HG03432 (cell line): ENCODE data around the gene CUBN.

Experiments used
- ATAC-seq: cut with Tn5 transposase; IDR thresholded peaks from one replicate; pipeline ENCODE4 v1.9.1; 2021; ENCODE audit warnings: mild to moderate bottlenecking, moderate library complexity; ENCODE audit not compliant: unreplicated experiment

The CUBN gene

DNA sequence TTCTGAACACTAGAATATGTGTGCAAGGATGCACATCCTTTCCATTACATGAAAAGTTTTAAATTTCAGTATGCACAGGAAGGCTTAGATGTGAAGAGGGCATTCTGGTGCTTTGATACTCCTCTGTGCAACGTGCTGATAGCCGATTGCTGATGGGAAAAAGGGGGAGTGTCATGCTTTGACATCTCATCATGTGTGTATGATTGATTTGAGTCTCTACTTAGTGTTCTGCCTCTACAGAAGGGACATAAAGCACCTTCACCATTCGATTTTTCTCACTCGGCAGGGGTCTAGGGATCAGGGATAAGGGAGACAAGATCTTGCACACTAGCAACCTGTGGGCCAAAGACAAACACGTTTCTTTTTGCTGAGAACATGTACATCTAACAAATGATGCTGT lies 197.7 kb downstream of the CUBN start:
- no peak for ATAC-seq

DNA sequence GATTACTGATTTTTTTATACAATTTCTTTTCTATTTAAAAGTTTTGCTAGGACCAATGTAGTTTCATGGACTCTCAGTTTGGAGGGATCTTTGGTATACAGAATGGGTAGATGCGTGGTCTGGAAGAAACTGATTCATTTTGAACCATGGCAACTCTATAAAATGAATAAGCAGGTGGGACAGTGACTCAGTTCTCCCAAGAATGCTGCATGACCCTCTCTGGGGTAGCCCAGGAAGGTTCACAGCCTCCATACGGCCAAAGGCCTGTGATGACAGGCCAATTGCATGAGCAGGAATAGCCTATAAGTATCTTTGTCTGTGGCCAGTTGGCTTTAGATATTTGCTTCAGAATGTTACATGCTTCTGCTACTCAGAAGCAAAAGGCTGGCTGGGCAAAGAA lies 199.1 kb downstream of the CUBN start:
- no peak for ATAC-seq

DNA sequence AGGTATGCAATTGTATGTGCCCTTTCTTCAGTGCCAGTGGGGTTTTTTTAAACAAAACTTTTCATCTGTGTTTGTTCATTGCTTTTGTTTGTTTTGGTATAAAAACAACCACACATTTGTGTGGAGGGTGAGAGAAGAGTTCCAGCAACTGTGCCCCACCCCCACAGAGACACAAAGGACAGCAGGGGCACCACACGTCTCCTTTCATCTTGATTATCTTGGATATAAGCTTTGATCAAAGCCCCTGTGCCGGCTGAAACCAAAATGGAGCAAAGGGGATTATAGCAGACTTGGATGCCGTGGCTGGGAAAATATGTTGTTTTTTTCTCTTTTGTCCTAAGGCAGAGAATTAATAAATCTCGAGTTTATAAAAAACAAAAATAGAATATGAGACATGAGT lies 200.5 kb downstream of the CUBN start:
- ATAC-seq, result no peak

DNA sequence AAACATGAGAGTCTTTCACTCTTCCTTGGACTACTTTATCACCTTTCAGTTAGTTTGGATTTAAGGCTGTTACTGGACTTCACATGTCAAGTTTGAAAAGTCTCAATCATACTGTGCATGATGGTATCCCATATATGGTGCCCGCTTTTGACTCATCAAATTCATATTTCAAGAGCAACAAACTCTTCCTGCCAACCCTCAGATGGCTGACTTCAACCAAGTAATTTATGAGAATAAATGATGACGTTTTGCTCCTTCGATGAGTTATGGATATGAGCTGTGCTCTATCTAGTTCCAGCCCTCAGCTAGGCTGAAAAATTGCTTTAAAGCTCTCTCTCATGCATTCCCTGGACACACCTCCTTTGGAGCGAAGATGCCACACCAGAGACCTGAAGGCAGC lies 202.1 kb downstream of the CUBN start:
- ATAC-seq, result no peak

DNA sequence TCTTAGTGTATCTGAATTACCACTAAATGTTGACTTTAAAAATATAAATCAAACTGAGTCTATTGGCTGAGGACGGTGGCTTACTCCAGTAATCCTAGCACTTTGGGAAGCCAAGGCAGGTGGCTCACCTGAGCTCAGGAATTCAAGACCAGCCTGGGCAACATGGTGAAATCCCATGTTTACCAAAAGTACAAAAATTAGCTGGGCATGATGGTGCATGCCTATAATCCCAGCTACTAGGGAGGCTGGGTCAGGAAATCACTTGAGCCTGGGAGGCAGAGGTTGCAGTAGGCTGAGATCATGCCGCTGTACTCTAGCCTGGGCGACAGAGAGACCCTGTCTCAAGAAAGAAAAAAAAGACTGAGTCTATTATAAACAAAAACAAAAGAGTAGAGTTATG lies 205.9 kb downstream of the CUBN start:
- no peak for ATAC-seq

DNA sequence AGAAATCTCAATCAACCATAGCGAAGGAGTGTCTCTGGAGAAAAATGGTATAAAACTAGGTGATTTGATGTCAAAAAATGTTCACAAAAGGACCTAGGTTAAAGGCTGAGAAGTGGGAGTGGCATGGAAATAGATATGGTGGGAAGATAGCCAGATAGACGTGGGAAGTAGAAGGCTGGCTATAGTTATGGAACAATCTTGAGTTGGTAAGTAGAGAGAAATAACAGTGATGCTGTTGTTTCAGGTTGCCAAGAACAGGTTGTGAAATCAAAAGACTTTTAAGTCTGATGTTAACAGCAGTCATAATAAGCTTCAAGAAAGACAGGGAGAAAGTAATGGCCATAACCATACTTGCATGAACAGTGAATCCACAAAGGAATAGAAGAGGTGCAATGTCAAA lies 206.3 kb downstream of the CUBN start:
- no peak for ATAC-seq

DNA sequence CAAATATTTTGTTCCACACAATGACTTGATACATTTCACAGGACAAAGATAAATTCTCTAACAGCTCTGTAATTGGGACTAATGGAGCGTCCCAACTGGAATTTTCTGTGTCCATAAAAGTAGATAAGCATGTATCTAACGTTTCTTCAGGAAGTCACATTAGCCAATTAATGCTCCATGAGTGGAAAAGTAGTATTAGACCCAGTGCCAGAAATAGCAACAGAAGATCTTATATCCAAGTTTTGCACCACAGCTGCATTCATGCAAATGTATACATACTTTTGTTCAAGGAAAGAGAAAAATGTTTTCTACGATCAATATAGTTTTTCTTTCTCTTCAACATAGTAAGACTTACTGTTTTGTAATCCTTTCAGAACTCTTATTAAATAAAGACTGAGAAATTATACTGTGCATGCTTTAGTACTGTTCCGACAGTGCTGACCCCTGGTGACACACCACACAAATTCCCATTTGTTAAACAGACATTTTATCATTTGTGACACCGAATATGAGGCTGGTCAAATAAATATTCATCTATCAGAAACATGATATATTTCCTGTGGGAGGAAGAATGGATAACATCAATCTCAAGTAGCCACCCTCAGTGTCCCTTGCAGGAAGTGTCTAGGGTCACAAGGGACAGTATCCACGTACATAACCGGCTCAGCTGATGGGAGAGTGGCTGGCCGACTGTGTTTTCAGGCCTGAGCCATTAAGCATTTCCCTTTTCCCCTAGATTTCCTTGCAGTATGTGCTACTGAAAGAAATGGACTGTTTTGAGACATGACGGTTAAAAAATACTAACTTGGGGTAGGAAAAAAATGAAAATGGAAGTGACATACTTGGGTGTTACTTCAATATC lies 210.3 kb downstream of the CUBN start:
- no peak for ATAC-seq

DNA sequence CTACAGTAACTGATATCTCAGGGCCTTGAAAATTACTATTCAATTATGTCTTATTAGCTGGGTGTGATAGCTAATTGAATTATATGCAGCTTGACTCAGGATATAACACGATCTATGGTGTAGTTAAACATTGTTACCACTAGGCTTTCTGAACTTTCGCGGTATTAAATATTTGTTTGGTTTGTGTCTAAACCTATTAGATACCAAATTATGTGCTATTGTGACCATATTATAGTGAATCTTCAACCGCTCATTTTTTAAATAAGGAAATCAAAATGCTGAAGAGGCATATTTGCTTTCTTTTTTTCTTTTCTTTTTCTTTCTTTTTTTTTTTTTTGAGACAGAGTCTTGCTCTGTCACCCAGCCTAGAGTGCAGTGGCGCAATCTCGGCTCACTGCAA lies 213.1 kb downstream of the CUBN start:
- no peak for ATAC-seq

DNA sequence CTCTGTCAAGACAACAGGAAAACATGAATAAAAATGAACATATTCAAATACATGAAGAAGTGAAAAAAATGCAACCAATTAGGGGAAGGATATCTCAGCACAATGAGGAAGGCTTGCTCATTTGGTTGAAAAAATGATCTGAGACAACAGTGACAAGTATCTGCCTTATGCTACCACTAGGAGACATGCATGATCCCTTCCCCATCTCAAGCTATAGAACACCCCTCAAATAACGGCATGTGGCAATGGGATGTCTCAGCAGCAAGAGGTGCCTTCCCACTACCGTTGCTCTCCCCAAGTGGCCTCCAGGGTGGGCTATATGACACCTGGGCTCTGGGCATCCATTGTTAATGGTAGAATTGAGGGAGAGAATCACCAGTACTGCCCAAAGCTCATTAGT lies 214.3 kb downstream of the CUBN start:
- no peak for ATAC-seq

DNA sequence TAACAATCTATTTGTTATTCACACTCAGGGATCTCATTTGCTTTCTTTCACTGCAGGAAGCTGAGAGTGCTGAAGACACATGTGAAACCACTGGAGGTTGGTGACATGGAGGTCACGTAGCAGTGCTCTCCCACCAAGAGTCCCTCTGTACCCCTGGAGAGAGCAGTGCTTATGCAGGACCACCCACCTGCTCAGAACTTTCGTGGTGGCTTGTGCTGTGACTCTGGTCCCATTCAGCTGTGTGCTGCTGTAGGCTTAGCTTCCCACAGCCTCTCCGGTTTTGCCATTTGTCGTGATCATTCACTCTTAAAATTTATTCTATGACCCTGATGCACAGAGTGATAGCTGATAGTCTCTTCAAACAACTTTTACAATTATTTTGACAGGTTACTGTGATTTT lies 216.3 kb downstream of the CUBN start:
- no peak for ATAC-seq

DNA sequence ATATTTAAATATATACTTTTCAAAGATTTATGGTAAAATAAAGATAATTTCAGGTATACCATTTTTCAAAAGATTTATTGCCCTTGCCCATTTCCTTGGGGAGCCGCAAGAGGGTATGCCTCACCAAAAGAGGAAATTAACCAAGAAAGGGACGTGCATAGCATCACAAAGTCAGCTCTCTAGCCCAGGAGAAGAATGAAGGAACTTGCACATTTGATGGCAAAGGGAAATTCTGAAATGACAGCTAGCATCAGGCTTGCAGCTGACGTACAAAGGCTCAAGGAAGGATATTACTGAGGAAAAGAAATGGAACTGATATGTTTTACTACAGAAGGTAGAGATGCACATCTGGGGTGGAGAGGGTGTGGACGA lies 218.8 kb downstream of the CUBN start:
- no peak for ATAC-seq

DNA sequence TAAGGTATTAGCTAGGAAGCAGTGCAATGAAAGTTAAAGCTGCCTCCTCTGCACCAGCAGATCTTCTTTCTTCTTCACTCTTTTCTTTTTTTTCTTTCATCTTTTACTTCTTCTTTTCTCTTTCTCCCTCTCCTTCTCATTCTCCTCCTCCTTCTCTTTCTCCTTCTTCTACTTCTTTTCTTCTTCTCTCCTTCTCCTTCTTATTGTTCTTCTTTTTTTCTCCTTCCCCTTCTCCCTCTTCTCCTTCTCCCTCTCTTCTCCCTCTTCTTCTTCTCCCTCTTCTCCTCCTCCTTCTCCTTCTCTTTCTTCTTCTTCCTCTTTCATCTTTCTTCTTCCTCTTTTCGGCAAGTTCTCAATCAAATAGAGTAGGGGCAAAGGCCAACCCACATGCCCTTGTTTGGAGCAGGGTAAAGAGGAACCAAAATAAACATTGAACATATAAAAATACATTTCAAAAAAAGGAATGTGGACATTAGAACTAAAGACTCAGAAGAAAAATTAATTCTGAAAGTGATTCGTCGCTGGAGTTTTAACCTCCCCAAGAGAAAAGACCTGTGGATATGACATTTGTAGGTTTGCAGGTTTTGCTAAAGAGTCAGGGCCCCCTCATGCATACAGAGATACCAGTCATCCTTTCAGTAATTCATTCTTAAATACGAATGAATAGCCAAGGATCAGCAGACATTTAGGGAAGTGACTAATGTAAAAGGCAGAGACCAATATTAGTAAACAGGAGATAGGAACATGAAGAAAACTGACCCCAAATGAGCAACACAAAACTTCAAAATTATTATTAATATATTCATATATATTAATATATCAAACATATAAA lies 219.4 kb downstream of the CUBN start:
- ATAC-seq, result no peak

DNA sequence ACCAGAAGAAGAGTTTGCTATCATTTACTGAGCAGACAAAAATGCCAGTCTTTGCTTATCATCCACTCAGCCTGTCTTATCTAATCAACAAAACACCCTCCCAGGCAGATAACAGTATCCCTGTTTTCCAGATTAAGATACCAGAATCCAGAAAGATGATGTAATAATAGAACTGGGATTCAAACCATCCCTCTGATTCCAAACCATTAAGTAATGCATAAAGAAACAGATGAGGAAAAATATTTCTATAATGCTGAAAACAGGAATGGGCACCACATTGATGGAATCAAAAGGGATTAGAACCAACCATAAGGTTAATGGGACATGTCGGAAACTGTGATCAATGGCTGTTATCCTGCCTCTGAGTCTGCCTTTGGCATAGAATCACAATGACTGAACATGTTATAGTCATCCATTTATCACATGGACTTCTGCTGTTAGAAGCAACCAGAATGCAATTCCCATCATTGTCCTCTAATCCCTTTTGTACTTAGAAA lies 220.3 kb downstream of the CUBN start:
- ATAC-seq, result no peak

DNA sequence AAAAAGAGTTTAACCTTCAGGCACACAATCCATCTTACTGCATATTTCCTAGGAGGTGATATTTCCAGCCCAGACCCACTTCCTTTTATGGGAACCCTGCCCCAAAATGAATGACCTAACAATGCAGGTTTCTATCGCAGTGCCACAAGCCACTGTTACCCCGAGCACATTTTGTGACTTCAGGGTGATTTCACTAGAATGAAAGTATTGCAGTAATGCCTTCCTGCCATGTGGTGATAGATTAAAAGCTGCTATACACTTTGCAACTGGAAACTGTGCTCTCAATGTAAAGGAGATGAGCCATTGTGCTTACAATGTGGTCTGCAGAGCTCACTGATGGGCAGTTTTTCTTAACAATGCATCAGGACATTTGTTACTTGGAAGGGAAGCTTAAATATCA lies 221.9 kb downstream of the CUBN start:
- no peak for ATAC-seq

DNA sequence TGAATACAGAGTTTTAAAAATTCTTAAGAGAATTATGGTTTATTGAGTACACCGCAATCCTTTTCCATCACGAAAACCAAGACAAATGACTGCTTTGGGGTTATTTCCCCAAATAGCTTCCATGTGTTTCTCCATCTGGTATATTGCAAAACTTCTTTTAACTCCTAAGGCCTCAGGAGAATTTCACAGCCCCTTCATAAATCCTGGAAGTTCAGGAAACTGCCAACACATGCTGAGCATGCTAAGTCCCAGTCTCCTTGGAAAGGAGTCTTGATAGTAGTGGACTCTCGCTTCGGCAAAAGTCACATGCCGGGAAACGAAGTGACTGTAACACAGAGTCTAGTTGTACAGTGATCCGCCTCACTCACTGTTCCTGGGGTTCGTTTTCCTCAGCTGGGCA lies 224.3 kb downstream of the CUBN start:
- ATAC-seq, result no peak

DNA sequence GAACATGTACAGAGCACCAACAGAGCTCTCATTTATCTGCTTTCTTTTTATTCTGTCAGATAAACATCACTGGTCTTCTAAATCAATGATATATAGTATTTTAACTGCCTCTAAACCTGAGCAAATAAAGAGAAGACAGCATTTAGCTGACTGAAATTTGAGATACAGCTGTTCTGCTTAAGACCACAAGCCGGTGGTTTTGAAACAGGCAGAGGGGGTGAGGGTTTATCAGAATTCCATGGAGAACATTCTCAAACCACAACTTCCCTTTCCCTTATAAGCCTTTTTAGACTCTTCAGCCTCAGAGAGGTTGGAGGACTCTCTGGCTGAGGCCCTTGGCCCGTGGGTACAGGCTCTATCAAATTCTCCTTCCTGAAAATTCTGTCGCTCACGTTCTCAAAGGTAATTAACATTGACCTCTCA lies 225.0 kb downstream of the CUBN start:
- no peak for ATAC-seq

DNA sequence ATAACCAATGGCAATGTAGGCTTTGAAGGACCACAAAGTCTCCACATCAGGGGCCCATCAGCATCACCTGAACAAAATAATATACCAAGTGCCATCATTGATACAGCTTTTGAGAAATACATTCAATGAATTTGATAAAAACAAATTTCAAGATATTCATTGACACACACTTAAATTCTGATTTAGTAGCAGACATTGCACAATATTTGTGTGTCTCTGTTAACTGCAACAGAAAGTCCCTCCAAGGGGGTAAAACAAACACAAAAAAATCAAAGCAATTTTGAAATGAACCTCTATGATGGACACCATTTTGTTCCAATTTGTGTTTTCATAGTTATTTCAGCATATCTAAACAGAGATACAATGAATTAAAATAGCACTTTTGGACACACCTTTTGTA lies 225.6 kb downstream of the CUBN start:
- no peak for ATAC-seq

DNA sequence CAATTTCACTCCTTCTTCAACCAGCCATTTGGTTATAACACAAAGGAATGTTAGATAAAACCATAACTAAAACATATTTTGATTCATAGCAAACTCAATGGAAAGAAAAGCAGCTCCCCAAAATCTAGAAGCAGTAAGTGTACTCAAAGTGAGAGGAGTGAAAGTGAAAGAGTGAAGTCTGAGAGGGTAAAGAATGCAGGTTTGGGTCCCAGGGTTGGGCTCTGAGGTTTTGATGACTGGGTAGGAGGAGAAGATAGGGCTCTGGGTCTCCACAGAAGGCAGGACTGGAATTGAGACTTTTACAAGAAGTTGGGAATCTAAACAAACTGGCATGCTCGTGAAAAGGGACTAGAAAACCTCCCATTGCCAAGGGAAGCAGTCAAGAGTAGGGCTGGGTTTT lies 227.0 kb downstream of the CUBN start:
- ATAC-seq, result no peak

DNA sequence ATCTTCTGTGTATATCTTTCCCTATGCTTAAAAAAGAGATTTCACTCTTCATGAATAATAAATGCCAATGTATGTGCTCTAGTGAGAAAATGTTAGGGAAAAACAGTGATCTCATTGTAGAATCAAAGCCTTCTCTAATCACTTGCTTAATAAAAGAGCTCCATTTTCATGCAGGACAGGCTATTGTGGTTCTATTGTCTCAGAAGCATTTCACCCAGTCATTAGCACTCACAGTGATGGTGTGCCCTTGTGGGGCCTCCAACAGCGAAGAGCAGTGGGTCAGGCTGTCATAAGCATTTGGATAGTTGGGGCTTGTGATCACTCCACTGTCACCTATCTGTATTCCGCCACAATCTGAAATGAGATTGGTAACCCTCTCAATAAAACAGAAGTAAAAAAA lies 228.5 kb downstream of the CUBN start:
- ATAC-seq, result no peak

DNA sequence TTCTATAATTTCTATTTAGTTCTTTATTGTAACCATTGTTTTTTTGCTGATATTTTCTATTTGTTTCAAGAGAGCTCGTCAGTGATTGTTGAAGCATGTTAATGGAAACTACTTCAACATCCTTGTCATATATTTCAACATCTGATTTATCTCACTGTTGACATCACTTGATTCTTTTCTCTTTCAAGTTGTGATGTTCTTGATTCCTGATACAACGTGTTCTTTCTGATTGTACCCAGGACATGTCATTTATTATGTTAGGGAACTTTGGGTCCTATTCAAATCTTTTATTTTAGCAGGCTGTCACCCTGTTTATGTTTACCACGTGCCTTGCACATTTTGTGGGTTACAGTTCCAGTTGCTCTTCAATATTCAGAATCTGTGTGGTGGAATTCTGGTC lies 232.6 kb downstream of the CUBN start:
- ATAC-seq, result no peak

DNA sequence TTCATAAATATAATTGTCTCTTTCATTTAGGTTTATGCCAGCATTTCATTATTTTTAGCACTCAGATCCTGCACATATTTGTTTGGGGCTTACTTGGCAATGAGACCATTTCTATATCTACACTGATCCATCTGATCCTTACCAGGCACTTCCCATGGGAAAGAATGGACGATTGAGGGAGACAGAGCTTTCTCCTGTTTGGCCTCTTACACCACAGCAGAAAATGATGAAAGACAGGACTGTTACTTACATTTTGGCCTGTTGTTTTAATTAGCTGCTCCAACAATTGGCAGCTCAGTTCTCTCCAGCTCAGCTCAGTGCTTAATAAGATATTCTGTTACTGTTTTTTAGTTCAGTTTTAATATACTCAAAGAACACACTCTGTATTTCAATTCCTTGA lies 234.8 kb downstream of the CUBN start:
- ATAC-seq, result no peak

DNA sequence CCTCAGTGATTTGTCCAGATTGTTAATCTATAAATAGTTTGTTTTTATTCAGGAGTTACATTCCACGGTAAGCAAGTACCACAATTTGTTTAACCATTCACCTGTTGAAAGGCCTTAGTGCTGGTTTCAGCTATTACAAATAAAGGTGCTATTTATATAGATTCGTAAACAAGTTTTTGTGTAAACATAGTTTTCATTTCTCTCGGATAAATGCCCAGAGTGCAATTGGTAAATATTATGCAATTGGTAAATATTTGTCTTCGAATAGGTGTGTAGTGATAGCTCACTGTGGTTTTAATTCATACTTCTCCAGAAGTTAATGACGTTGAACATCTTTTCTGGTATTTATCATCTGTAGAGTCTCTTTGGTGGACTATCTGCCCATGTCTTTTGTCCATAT lies 235.9 kb downstream of the CUBN start:
- no peak for ATAC-seq
